Anterior cingulate cortex (tissue), 58 donors: ENCODE results near the gene PLXNB2.

Experiments used
- DNase-seq, 58 donors: peaks; one replicate each; lab custom pipeline; 2025; lab: John Stamatoyannopoulos, UW

The PLXNB2 gene

GRCh38 chr22:50243685-50244419 lies 63.6 kb downstream of the PLXNB2 start:
- no peak for DNase-seq

- no peak for DNase-seq
Observed at GRCh38 chr22:50242406-50242949, 65.0 kb downstream of the PLXNB2 start.

GRCh38 chr22:50238755-50239154 lies 68.7 kb downstream of the PLXNB2 start:
- no peak for DNase-seq

GRCh38 chr22:50236731-50237409 lies 70.6 kb downstream of the PLXNB2 start:
- DNase-seq = no peak

GRCh38 chr22:50233223-50233622 lies 74.2 kb downstream of the PLXNB2 start:
- DNase-seq = no peak

- no peak for DNase-seq
Observed at GRCh38 chr22:50232481-50233151, 74.8 kb downstream of the PLXNB2 start.

- no peak for DNase-seq
Observed at GRCh38 chr22:50229370-50229769, 78.1 kb downstream of the PLXNB2 start.

- DNase-seq = no peak
Observed at GRCh38 chr22:50228366-50228765, 79.1 kb downstream of the PLXNB2 start.

- DNase-seq = no peak
Observed at GRCh38 chr22:50227579-50228215, 79.7 kb downstream of the PLXNB2 start.

- no peak for DNase-seq
Observed at GRCh38 chr22:50226875-50227165, 80.6 kb downstream of the PLXNB2 start.

GRCh38 chr22:50226063-50226874 lies 81.2 kb downstream of the PLXNB2 start:
- no peak for DNase-seq

- no peak for DNase-seq
Observed at GRCh38 chr22:50225200-50225969, 82.1 kb downstream of the PLXNB2 start.
